WTC11 (cell line): Measurements from ENCODE around the gene TNP1. TPM values are rescaled to one million over a fixed set of nuclear protein-coding genes. Genes with fewer than 3 reads are reported as not detected.

Source experiments
- ATAC-seq: fragments of 200-7000 bp; cut with Tn5 transposase; 2 replicates; pipeline ENCODE4 v1.10.0; 2021; ENCODE audit warnings: mild to moderate bottlenecking, moderate library complexity
- CTCF ChIA-PET: fragments of 300-600 bp; sonication (Branson Sonifier 250); formaldehyde crosslinking; loops from one replicate; lab custom pipeline; 2021; ENCODE audit warnings: antibody characterized with exemption; lab: Charles Lee
- POLR2A ChIA-PET: fragments of 350-600 bp; sonication (Branson Sonifier 250); formaldehyde crosslinking; loops from one replicate; lab custom pipeline; 2021; ENCODE audit warnings: antibody characterized with exemption; lab: Charles Lee
- DNase-seq: peaks from one replicate; pipeline ENCODE4 v3.0.0; 2021; ENCODE audit warnings: low spot score
- H3K27ac Mint-ChIP-seq: 2 replicates; pipeline ENCODE4 v1.8.0; 2021; ENCODE audit warnings: mixed read lengths
- H3K27me3 Mint-ChIP-seq: 2 replicates; pipeline ENCODE4 v1.8.0; 2021; ENCODE audit warnings: low read depth, mild to moderate bottlenecking, moderate library complexity, mixed read lengths
- H3K36me3 Mint-ChIP-seq: 2 replicates; pipeline ENCODE4 v1.8.0; 2021; ENCODE audit warnings: mixed read lengths
- H3K4me1 Mint-ChIP-seq: 2 replicates; pipeline ENCODE4 v1.8.0; 2022; ENCODE audit warnings: mixed read lengths
- H3K4me3 Mint-ChIP-seq: 2 replicates; pipeline ENCODE4 v1.8.0; 2021; ENCODE audit warnings: mild to moderate bottlenecking, moderate library complexity, mixed read lengths
- H3K9me3 Mint-ChIP-seq: 2 replicates; pipeline ENCODE4 v1.8.0; 2021; ENCODE audit warnings: mixed read lengths
- ARID4B ChIP-seq: sonication (generic); formaldehyde crosslinking; IDR thresholded peaks from 2 replicates; pipeline ENCODE4 v1.8.0; 2023; ENCODE audit warnings: missing genetic modification reagents, mild to moderate bottlenecking, borderline replicate concordance
- CBFB ChIP-seq: sonication (generic); formaldehyde crosslinking; IDR thresholded peaks from 2 replicates; pipeline ENCODE4 v1.8.1; 2022; ENCODE audit warnings: mild to moderate bottlenecking, low read depth, missing genetic modification reagents
- CDX4 ChIP-seq: fragments of 250-450 bp; sonication (Bioruptor Pico); IDR thresholded peaks from 2 replicates; pipeline ENCODE4 v1.9.0; 2021; ENCODE audit warnings: moderate library complexity, mild to moderate bottlenecking, inconsistent platforms, borderline replicate concordance
- CREB1 ChIP-seq: sonication (generic); formaldehyde crosslinking; IDR thresholded peaks from 2 replicates; pipeline ENCODE4 v1.8.0; 2023; ENCODE audit warnings: mild to moderate bottlenecking, missing genetic modification reagents
- ETV6 ChIP-seq: sonication (generic); formaldehyde crosslinking; IDR thresholded peaks from 2 replicates; pipeline ENCODE4 v1.8.1; 2022; ENCODE audit warnings: mild to moderate bottlenecking, missing genetic modification reagents
- FOXP1 ChIP-seq: sonication (generic); formaldehyde crosslinking; IDR thresholded peaks from 2 replicates; pipeline ENCODE4 v1.8.0; 2022; ENCODE audit warnings: missing genetic modification reagents, mild to moderate bottlenecking, moderate library complexity, borderline replicate concordance
- JAZF1 ChIP-seq: fragments of 250-450 bp; sonication (Bioruptor Pico); IDR thresholded peaks from 2 replicates; pipeline ENCODE4 v1.9.0; 2021; ENCODE audit warnings: moderate library complexity, mild to moderate bottlenecking, inconsistent platforms
- MAX ChIP-seq: sonication (generic); formaldehyde crosslinking; IDR thresholded peaks from 2 replicates; pipeline ENCODE4 v1.8.0; 2022; ENCODE audit warnings: mild to moderate bottlenecking, missing genetic modification reagents
- MYBL2 ChIP-seq: sonication (generic); formaldehyde crosslinking; IDR thresholded peaks from 2 replicates; pipeline ENCODE4 v1.8.1; 2023; ENCODE audit warnings: mild to moderate bottlenecking, moderate library complexity, missing genetic modification reagents
- NR1H2 ChIP-seq: sonication (generic); formaldehyde crosslinking; IDR thresholded peaks from 2 replicates; pipeline ENCODE4 v1.9.0; 2021; ENCODE audit warnings: mild to moderate bottlenecking, moderate library complexity, missing genetic modification reagents
- NR2C2 ChIP-seq: sonication (generic); formaldehyde crosslinking; IDR thresholded peaks from 2 replicates; pipeline ENCODE4 v1.8.0; 2022; ENCODE audit warnings: mild to moderate bottlenecking, missing genetic modification reagents
- NR3C1 ChIP-seq: sonication (generic); formaldehyde crosslinking; conservative IDR thresholded peaks from 2 replicates; pipeline ENCODE4 v1.8.1; 2023; ENCODE audit warnings: low read depth, mild to moderate bottlenecking, missing genetic modification reagents
- PREB ChIP-seq: sonication (generic); formaldehyde crosslinking; IDR thresholded peaks from 2 replicates; pipeline ENCODE4 v1.8.1; 2022; ENCODE audit warnings: mild to moderate bottlenecking, missing genetic modification reagents, moderate library complexity, borderline replicate concordance
- PRRX2 ChIP-seq: fragments of 250-450 bp; sonication (Bioruptor Pico); IDR thresholded peaks from 2 replicates; pipeline ENCODE4 v1.8.0; 2021; ENCODE audit warnings: mild to moderate bottlenecking
- SOX15 ChIP-seq: fragments of 250-450 bp; sonication (Bioruptor Pico); IDR thresholded peaks from 2 replicates; pipeline ENCODE4 v1.9.0; 2021; ENCODE audit warnings: mild to moderate bottlenecking
- TCF7 ChIP-seq: sonication (generic); formaldehyde crosslinking; IDR thresholded peaks from 2 replicates; pipeline ENCODE4 v1.8.0; 2022; ENCODE audit warnings: mild to moderate bottlenecking, low read depth, missing genetic modification reagents, moderate library complexity
- TEAD1 ChIP-seq: sonication (generic); formaldehyde crosslinking; IDR thresholded peaks from 2 replicates; pipeline ENCODE4 v1.8.0; 2022; ENCODE audit warnings: mild to moderate bottlenecking, missing genetic modification reagents
- USF2 ChIP-seq: sonication (generic); formaldehyde crosslinking; IDR thresholded peaks from 2 replicates; pipeline ENCODE4 v1.8.1; 2023; ENCODE audit warnings: mild to moderate bottlenecking, missing genetic modification reagents, moderate library complexity
- ZBTB21 ChIP-seq: sonication (generic); formaldehyde crosslinking; IDR thresholded peaks from 2 replicates; pipeline ENCODE4 v1.8.1; 2023; ENCODE audit warnings: mild to moderate bottlenecking, missing genetic modification reagents, borderline replicate concordance
- ZBTB43 ChIP-seq: sonication (generic); formaldehyde crosslinking; IDR thresholded peaks from 2 replicates; pipeline ENCODE4 v1.8.1; 2023; ENCODE audit warnings: mild to moderate bottlenecking, missing genetic modification reagents
- ZNF281 ChIP-seq: sonication (generic); formaldehyde crosslinking; IDR thresholded peaks from 2 replicates; pipeline ENCODE4 v1.8.0; 2023; ENCODE audit warnings: mild to moderate bottlenecking, missing genetic modification reagents
- ZNF416 ChIP-seq: fragments of 250-450 bp; sonication (Bioruptor Pico); IDR thresholded peaks from 2 replicates; pipeline ENCODE4 v1.9.0; 2021; ENCODE audit warnings: mild to moderate bottlenecking, inconsistent platforms
- ZNF423 ChIP-seq: fragments of 250-450 bp; sonication (Bioruptor Pico); IDR thresholded peaks from 2 replicates; pipeline ENCODE4 v2.1.2; 2022; ENCODE audit warnings: mild to moderate bottlenecking, moderate library complexity
- ZSCAN18 ChIP-seq: fragments of 250-450 bp; sonication (Bioruptor Pico); IDR thresholded peaks from 2 replicates; pipeline ENCODE4 v2.1.2; 2022; ENCODE audit warnings: mild to moderate bottlenecking, moderate library complexity
- total RNA-seq: library from RNA; stranded (reverse); gene quantifications from 3 replicates; pipeline ENCODE4 v1.2.3, GENCODE V29; 2021

TNP1 gene
- total RNA-seq, 1 experiment from 2014 or later: not detected

GRCh38 chr2:216857131-216857550 is 2.7 kb downstream of the TNP1 start:
- Mint-ChIP-seq H3K27me3 (no peaks in the 10 kb centered on the region), H3K9me3 (no peaks in the 10 kb centered on the region), H3K4me3 (no peak overlapping the region), H3K27ac (no peak overlapping the region), H3K4me1 (peaks cover 14% of the 10 kb centered on the region), H3K36me3 (no peaks in the 10 kb centered on the region)
- ATAC-seq: no peak
- TF ChIP-seq CREB1: no peak
- no peak for TF ChIP-seq ZBTB43 (CRISPR knock-in tag)
- TF ChIP-seq CBFB (CRISPR knock-in tag): no peak
- no peak for TF ChIP-seq MYBL2 (CRISPR knock-in tag)
- no peak for TF ChIP-seq ZSCAN18 (CRISPR knock-in tag)
- no peak for TF ChIP-seq CDX4 (CRISPR knock-in tag)
- TF ChIP-seq TEAD1 (CRISPR knock-in tag): no peak
- no peak for TF ChIP-seq JAZF1 (CRISPR knock-in tag)
- TF ChIP-seq ZBTB21 (CRISPR knock-in tag): no peak
- no peak for TF ChIP-seq TCF7 (CRISPR knock-in tag)
- TF ChIP-seq ETV6 (CRISPR knock-in tag): no peak
- no peak for TF ChIP-seq ZNF416 (CRISPR knock-in tag)
- TF ChIP-seq NR2C2 (CRISPR knock-in tag): no peak
- no peak for TF ChIP-seq NR3C1 (CRISPR knock-in tag)
- no peak for TF ChIP-seq USF2
- TF ChIP-seq ZNF281: no peak
- TF ChIP-seq SOX15 (CRISPR knock-in tag): no peak
- TF ChIP-seq MAX (CRISPR knock-in tag): no peak
- POLR2A ChIA-PET: no interaction called here
- CTCF ChIA-PET: no interaction called here
- no peak for DNase-seq

GRCh38 chr2:216856406-216857065 is 3.3 kb downstream of the TNP1 start:
- CTCF ChIA-PET: no interaction called here
- no peak for ATAC-seq
- peaks cover 14% of the 10 kb centered on the region for H3K4me1 Mint-ChIP-seq
- H3K4me3 Mint-ChIP-seq: no peak overlapping the region
- H3K36me3 Mint-ChIP-seq: no peaks in the 10 kb centered on the region
- no peaks in the 10 kb centered on the region for H3K9me3 Mint-ChIP-seq
- no peak overlapping the region for H3K27ac Mint-ChIP-seq
- no peak for DNase-seq
- no peaks in the 10 kb centered on the region for H3K27me3 Mint-ChIP-seq
- POLR2A ChIA-PET: no interaction called here
- TF ChIP-seq ZNF423 (CRISPR knock-in tag): no peak
- TF ChIP-seq NR1H2: no peak
- TF ChIP-seq PREB (CRISPR knock-in tag): no peak
- TF ChIP-seq FOXP1: no peak
- TF ChIP-seq ARID4B: no peak
- no peak for TF ChIP-seq PRRX2 (CRISPR knock-in tag)
